WTC11 (cell line): ENCODE results near the gene CASP2. TPM values are rescaled to one million over a fixed set of nuclear protein-coding genes. Genes with fewer than 3 reads are reported as not detected.

ENCODE experiments used
- ATAC-seq: fragments of 200-7000 bp; cut with Tn5 transposase; 2 replicates; pipeline ENCODE4 v1.10.0; 2021; ENCODE audit warnings: mild to moderate bottlenecking, moderate library complexity
- CTCF ChIA-PET: fragments of 300-600 bp; sonication (Branson Sonifier 250); formaldehyde crosslinking; loops from one replicate; lab custom pipeline; 2021; ENCODE audit warnings: antibody characterized with exemption; lab: Charles Lee
- POLR2A ChIA-PET: fragments of 350-600 bp; sonication (Branson Sonifier 250); formaldehyde crosslinking; loops from one replicate; lab custom pipeline; 2021; ENCODE audit warnings: antibody characterized with exemption; lab: Charles Lee
- DNase-seq: peaks from one replicate; pipeline ENCODE4 v3.0.0; 2021; ENCODE audit warnings: low spot score
- H3K27ac Mint-ChIP-seq: 2 replicates; pipeline ENCODE4 v1.8.0; 2021; ENCODE audit warnings: mixed read lengths
- H3K27me3 Mint-ChIP-seq: 2 replicates; pipeline ENCODE4 v1.8.0; 2021; ENCODE audit warnings: low read depth, mild to moderate bottlenecking, moderate library complexity, mixed read lengths
- H3K36me3 Mint-ChIP-seq: 2 replicates; pipeline ENCODE4 v1.8.0; 2021; ENCODE audit warnings: mixed read lengths
- H3K4me1 Mint-ChIP-seq: 2 replicates; pipeline ENCODE4 v1.8.0; 2022; ENCODE audit warnings: mixed read lengths
- H3K4me3 Mint-ChIP-seq: 2 replicates; pipeline ENCODE4 v1.8.0; 2021; ENCODE audit warnings: mild to moderate bottlenecking, moderate library complexity, mixed read lengths
- H3K9me3 Mint-ChIP-seq: 2 replicates; pipeline ENCODE4 v1.8.0; 2021; ENCODE audit warnings: mixed read lengths
- ATF1 ChIP-seq: sonication (generic); formaldehyde crosslinking; IDR thresholded peaks from 2 replicates; pipeline ENCODE4 v1.8.1; 2023; ENCODE audit warnings: mild to moderate bottlenecking, moderate library complexity, missing genetic modification reagents
- CREM ChIP-seq: sonication (generic); formaldehyde crosslinking; IDR thresholded peaks from 2 replicates; pipeline ENCODE4 v1.8.1; 2022; ENCODE audit warnings: mild to moderate bottlenecking, missing genetic modification reagents, moderate library complexity
- E2F4 ChIP-seq: sonication (generic); formaldehyde crosslinking; IDR thresholded peaks from 2 replicates; pipeline ENCODE4 v1.8.1; 2022; ENCODE audit warnings: low read depth, mild to moderate bottlenecking, moderate library complexity, missing genetic modification reagents, borderline replicate concordance
- EMX1 ChIP-seq: fragments of 250-450 bp; sonication (Bioruptor Pico); IDR thresholded peaks from 2 replicates; pipeline ENCODE4 v1.8.0; 2021; ENCODE audit warnings: mild to moderate bottlenecking
- FOXP4 ChIP-seq: sonication (generic); formaldehyde crosslinking; IDR thresholded peaks from 2 replicates; pipeline ENCODE4 v1.8.0; 2022; ENCODE audit warnings: mild to moderate bottlenecking, missing genetic modification reagents
- HMGA2 ChIP-seq: fragments of 250-450 bp; sonication (Bioruptor Pico); IDR thresholded peaks from 2 replicates; pipeline ENCODE4 v1.4.0; 2021; ENCODE audit warnings: mild to moderate bottlenecking, moderate library complexity
- HMGXB4 ChIP-seq: sonication (generic); formaldehyde crosslinking; IDR thresholded peaks from 2 replicates; pipeline ENCODE4 v1.8.1; 2023; ENCODE audit warnings: mild to moderate bottlenecking, moderate library complexity, missing genetic modification reagents
- JUN ChIP-seq: sonication (generic); formaldehyde crosslinking; IDR thresholded peaks from 2 replicates; pipeline ENCODE4 v1.8.0; 2023; ENCODE audit warnings: mild to moderate bottlenecking, missing genetic modification reagents
- MLX ChIP-seq: sonication (generic); formaldehyde crosslinking; IDR thresholded peaks from 2 replicates; pipeline ENCODE4 v1.8.1; 2023; ENCODE audit warnings: mild to moderate bottlenecking, missing genetic modification reagents, moderate library complexity
- MXD4 ChIP-seq: fragments of 250-450 bp; sonication (Bioruptor Pico); IDR thresholded peaks from 2 replicates; pipeline ENCODE4 v1.8.0; 2021; ENCODE audit warnings: mild to moderate bottlenecking, moderate library complexity, borderline replicate concordance
- NR1H2 ChIP-seq: sonication (generic); formaldehyde crosslinking; IDR thresholded peaks from 2 replicates; pipeline ENCODE4 v1.9.0; 2021; ENCODE audit warnings: mild to moderate bottlenecking, moderate library complexity, missing genetic modification reagents
- SP1 ChIP-seq: sonication (generic); formaldehyde crosslinking; conservative IDR thresholded peaks from 2 replicates; pipeline ENCODE4 v1.8.1; 2022; ENCODE audit warnings: missing genetic modification reagents
- STAT6 ChIP-seq: sonication (generic); formaldehyde crosslinking; conservative IDR thresholded peaks from 2 replicates; pipeline ENCODE4 v1.8.1; 2023; ENCODE audit warnings: mild to moderate bottlenecking, low read depth, missing genetic modification reagents, moderate library complexity
- TEAD4 ChIP-seq: sonication (generic); formaldehyde crosslinking; IDR thresholded peaks from 2 replicates; pipeline ENCODE4 v1.8.0; 2022; ENCODE audit warnings: mild to moderate bottlenecking, missing genetic modification reagents
- USF2 ChIP-seq: sonication (generic); formaldehyde crosslinking; IDR thresholded peaks from 2 replicates; pipeline ENCODE4 v1.8.1; 2023; ENCODE audit warnings: mild to moderate bottlenecking, missing genetic modification reagents, moderate library complexity
- ZNF121 ChIP-seq: sonication (generic); formaldehyde crosslinking; IDR thresholded peaks from 2 replicates; pipeline ENCODE4 v1.8.0; 2023; ENCODE audit warnings: missing genetic modification reagents
- ZNF138 ChIP-seq: sonication (generic); formaldehyde crosslinking; conservative IDR thresholded peaks from 2 replicates; pipeline ENCODE4 v1.8.1; 2022; ENCODE audit warnings: mild to moderate bottlenecking, moderate library complexity, missing genetic modification reagents
- ZNF423 ChIP-seq: fragments of 250-450 bp; sonication (Bioruptor Pico); IDR thresholded peaks from 2 replicates; pipeline ENCODE4 v2.1.2; 2022; ENCODE audit warnings: mild to moderate bottlenecking, moderate library complexity
- total RNA-seq: library from RNA; stranded (reverse); gene quantifications from 3 replicates; pipeline ENCODE4 v1.2.3, GENCODE V29; 2021

CASP2 gene
- total RNA-seq, 1 experiment from 2014 or later, result 35.4 TPM

- no peak for TF ChIP-seq JUN (CRISPR knock-in tag)
- TF ChIP-seq NR1H2 (CRISPR knock-in tag), result no peak
- TF ChIP-seq ATF1 (CRISPR knock-in tag), result no peak
- TF ChIP-seq USF2 (CRISPR knock-in tag), result no peak
- no peak for TF ChIP-seq MXD4
- no peak for TF ChIP-seq E2F4 (CRISPR knock-in tag)
- TF ChIP-seq ZNF121, result no peak
- TF ChIP-seq MLX (CRISPR knock-in tag), result no peak
- TF ChIP-seq HMGA2 (CRISPR knock-in tag), result no peak
- no peak for TF ChIP-seq SP1
- TF ChIP-seq CREM (CRISPR knock-in tag), result no peak
- TF ChIP-seq EMX1 (CRISPR knock-in tag), result no peak
- TF ChIP-seq ZNF423, result no peak
Measured at GRCh38 chr7:143269251-143269650, 18.9 kb upstream of the CASP2 start (continued).

GRCh38 chr7:143271240-143271639 lies 16.9 kb upstream of the CASP2 start:
- POLR2A ChIA-PET, result no interaction called here
- ATAC-seq, result no peak
- H3K27ac Mint-ChIP-seq, result no peak overlapping the region

More at GRCh38 chr7:143271240-143271639, 16.9 kb upstream of the CASP2 start:
- DNase-seq, result no peak
- CTCF ChIA-PET, result no interaction called here
- Mint-ChIP-seq H3K27me3 (no peaks in the 10 kb centered on the region; the same call in none of the 2 replicates), H3K9me3 (peaks cover 4% of the 10 kb centered on the region; the same call in 1 of the 2 replicates), H3K4me3 (no peak overlapping the region), H3K4me1 (no peaks in the 10 kb centered on the region), H3K36me3 (peaks cover 4% of the 10 kb centered on the region; the same call in 1 of the 2 replicates)
- TF ChIP-seq HMGXB4 (CRISPR knock-in tag) (no peak), FOXP4 (no peak), ZNF138 (CRISPR knock-in tag) (no peak), STAT6 (no peak), TEAD4 (CRISPR knock-in tag) (no peak)
